Breast epithelium (tissue), 4 donors: ENCODE results near the gene C10orf143. TPM values are rescaled to one million over a fixed set of nuclear protein-coding genes. Genes with fewer than 3 reads are reported as not detected.

Experiments used
- DNase-seq, 2 donors: peaks; one replicate each; pipeline ENCODE4 v3.0.0-alpha.2; 2019; ENCODE audit warnings: low spot score in 2 of 2
- H3K27ac ChIP-seq, 2 donors: fragments of 200-600 bp; sonication (generic) in 1 of 2; one replicate each; pipeline ENCODE4 v1.5.1; 2016 to 2019; ENCODE audit warnings: mild to moderate bottlenecking in 1 of 2
- H3K27me3 ChIP-seq, 2 donors: fragments of 200-600 bp; sonication (generic) in 1 of 2; one replicate each; pipeline versions ENCODE4 v1.5.1 to v1.6.0; 2017 to 2019; ENCODE audit warnings: control low read depth in 1 of 2, mild to moderate bottlenecking in 1 of 2
- H3K36me3 ChIP-seq: fragments of 200-600 bp; one replicate; pipeline ENCODE4 v1.5.1; 2019
- H3K4me1 ChIP-seq, 2 donors: fragments of 200-600 bp; sonication (generic); one replicate each; pipeline ENCODE4 v1.5.1; 2016 to 2019; ENCODE audit warnings: control low read depth in 1 of 2
- H3K4me3 ChIP-seq, 3 donors: fragments of 200-600 bp; sonication (generic); 1 replicate in 2 of 3; 2 replicates in 1 of 3; pipeline ENCODE4 v1.5.1; 2016 to 2019; ENCODE audit warnings: mild to moderate bottlenecking in 3 of 3, moderate library complexity in 2 of 3
- H3K9me3 ChIP-seq, 2 donors: fragments of 200-600 bp; sonication (generic) in 1 of 2; one replicate each; pipeline ENCODE4 v1.5.1; 2016 to 2019; ENCODE audit warnings: control low read depth in 1 of 2
- POLR2A ChIP-seq: fragments of 450-650 bp; IDR thresholded peaks from one replicate; pipeline ENCODE4 v1.6.1; 2016; ENCODE audit warnings: antibody characterized with exemption, mild to moderate bottlenecking, moderate library complexity
- POLR2AphosphoS5 ChIP-seq, 3 donors: sonication (generic); formaldehyde crosslinking; IDR thresholded peaks; one replicate each; pipeline ENCODE4 v1.6.1; 2017; ENCODE audit warnings: antibody characterized with exemption in 3 of 3
- intact Hi-C: fragments of 100-400 bp; cut with DNase I; formaldehyde crosslinking; loops from one replicate; pipeline ENCODE4 v1.15.1; 2023; ENCODE audit warnings: low total_unique reads
- total RNA-seq, 3 donors: library from RNA; depleted of rRNA; stranded (reverse); fragments of >200 nt; gene quantifications; one replicate each; pipeline ENCODE4 v1.1.0, GENCODE V29; 2016
- TF ChIP-seq, protein P1 (sequence below), 3 donors: fragments of 450-650 bp; IDR thresholded peaks; one replicate each; pipeline ENCODE4 v1.5.1; 2016 to 2017; ENCODE audit warnings: antibody characterized with exemption in 3 of 3, mild to moderate bottlenecking in 3 of 3, moderate library complexity in 3 of 3

The C10orf143 gene
- total RNA-seq, 3 donors from 2014 or later: 2.1 to 6.6 (median 2.9) TPM

DNA sequence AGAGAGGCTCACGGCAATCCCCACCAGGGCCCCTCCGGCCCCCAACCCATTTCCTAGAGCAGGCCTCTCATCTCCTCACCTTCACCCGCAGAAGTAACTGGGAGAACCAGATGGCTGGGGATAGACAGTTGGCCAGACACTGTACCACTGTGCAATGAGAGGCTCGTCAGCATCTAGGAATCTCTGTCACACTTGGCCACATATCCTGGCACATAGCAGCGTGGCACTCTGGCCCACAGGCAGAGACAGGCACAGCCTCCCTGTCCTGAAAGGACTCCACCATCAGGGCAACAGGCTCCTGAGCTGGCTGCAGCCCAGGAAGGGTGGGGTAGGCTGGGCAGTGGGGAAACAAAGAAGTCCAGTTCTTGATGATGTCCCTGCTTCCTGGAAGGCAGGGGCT lies 45.8 kb downstream of the C10orf143 start:
- Histone ChIP-seq H3K27me3 (no peaks in the 10 kb centered on the region), H3K4me3 (no peak overlapping the region), H3K9me3 (no peaks in the 10 kb centered on the region), H3K27ac (no peak overlapping the region), H3K4me1 (no peaks in the 10 kb centered on the region), H3K36me3 (no peaks in the 10 kb centered on the region)
- no peak for DNase-seq
- intact Hi-C loops: no loop called here
- TF ChIP-seq POLR2A (no peak), POLR2AphosphoS5 (IDR thresholded peaks at IDR 0.05) (no peak)
- TF ChIP-seq, protein P1, sequence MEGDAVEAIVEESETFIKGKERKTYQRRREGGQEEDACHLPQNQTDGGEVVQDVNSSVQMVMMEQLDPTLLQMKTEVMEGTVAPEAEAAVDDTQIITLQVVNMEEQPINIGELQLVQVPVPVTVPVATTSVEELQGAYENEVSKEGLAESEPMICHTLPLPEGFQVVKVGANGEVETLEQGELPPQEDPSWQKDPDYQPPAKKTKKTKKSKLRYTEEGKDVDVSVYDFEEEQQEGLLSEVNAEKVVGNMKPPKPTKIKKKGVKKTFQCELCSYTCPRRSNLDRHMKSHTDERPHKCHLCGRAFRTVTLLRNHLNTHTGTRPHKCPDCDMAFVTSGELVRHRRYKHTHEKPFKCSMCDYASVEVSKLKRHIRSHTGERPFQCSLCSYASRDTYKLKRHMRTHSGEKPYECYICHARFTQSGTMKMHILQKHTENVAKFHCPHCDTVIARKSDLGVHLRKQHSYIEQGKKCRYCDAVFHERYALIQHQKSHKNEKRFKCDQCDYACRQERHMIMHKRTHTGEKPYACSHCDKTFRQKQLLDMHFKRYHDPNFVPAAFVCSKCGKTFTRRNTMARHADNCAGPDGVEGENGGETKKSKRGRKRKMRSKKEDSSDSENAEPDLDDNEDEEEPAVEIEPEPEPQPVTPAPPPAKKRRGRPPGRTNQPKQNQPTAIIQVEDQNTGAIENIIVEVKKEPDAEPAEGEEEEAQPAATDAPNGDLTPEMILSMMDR (IDR thresholded peaks at IDR 0.05): no peak

DNA sequence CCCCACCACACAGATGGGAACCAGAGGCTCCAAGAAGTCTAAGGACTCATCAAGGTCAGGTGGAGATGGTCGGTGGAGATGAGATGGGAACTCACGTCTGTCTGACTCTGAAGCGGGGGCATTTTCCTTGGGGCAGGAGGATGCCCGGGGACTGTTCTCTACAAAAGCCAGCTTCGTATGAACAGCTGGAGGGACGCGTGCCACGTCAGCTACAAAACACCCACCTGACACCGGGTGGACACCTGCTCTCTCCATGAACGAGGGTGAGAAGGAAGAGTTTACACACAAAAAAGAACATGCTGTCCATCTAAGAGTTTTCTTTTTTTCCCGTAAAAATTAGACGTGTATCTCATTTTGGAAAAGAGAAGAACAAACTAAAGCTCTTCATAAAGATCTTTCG lies 47.7 kb downstream of the C10orf143 start:
- DNase-seq: no peak
- intact Hi-C loops: no loop called here
- H3K4me1 ChIP-seq: no peaks in the 10 kb centered on the region
- TF ChIP-seq POLR2A (no peak), POLR2AphosphoS5 (IDR thresholded peaks at IDR 0.05) (no peak)
- TF ChIP-seq, protein P1 (IDR thresholded peaks at IDR 0.05): no peak
- H3K27me3 ChIP-seq: no peaks in the 10 kb centered on the region
- no peaks in the 10 kb centered on the region for H3K9me3 ChIP-seq
- no peaks in the 10 kb centered on the region for H3K36me3 ChIP-seq
- H3K4me3 ChIP-seq: no peak overlapping the region
- no peak overlapping the region for H3K27ac ChIP-seq

GRCh38 chr10:130062201-130062600 lies 48.4 kb downstream of the C10orf143 start:
- no peak overlapping the region for H3K27ac ChIP-seq
- H3K9me3 ChIP-seq: no peaks in the 10 kb centered on the region
- no peaks in the 10 kb centered on the region for H3K4me1 ChIP-seq
- H3K27me3 ChIP-seq: no peaks in the 10 kb centered on the region
- DNase-seq: no peak
- no peak for TF ChIP-seq POLR2A
- no peaks in the 10 kb centered on the region for H3K36me3 ChIP-seq
- intact Hi-C loops: no loop called here
- no peak overlapping the region for H3K4me3 ChIP-seq

DNA sequence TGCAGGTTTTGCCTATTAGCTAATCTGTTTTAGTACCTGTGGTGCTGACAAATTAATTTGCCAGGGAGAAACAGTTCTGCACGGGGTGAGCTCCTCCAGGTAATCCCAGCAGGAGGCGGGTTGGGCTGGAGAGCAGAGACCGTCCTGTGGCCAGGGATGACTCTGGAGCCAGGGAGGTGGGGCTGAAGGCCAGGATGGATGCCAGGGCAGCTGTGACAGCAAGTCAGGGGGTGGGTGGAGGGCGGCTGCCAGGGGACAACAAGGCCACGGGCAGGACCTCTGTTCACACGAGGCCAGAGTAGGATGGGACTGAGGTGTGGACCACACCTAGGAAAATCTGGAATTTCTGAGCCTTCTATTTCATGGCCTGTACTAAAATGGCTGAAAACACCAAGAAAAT lies 48.9 kb downstream of the C10orf143 start:
- no peak overlapping the region for H3K4me3 ChIP-seq
- intact Hi-C loops: no loop called here
- no peaks in the 10 kb centered on the region for H3K4me1 ChIP-seq
- H3K27ac ChIP-seq: no peak overlapping the region
- no peaks in the 10 kb centered on the region for H3K9me3 ChIP-seq
- no peaks in the 10 kb centered on the region for H3K27me3 ChIP-seq
- no peaks in the 10 kb centered on the region for H3K36me3 ChIP-seq
- no peak for TF ChIP-seq POLR2A
- DNase-seq: no peak

DNA sequence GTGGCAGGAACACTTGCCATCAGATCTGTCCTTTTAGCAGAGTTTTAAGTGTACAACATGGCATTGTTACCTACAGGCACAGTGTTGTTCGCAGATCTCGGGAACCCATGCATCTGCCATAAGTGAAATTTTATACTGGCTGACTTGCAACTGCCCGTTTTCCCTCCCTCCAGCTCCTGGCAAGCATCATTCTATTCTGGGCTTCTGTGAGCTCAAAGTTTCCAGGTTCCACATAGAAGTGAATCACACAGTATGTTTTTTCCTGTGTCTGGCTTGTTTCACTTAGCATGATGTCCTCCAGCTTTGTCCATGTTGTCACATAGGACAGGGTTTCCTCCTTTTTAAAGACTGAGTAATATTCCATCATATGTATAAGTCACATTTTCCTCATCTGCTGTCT lies 56.6 kb downstream of the C10orf143 start:
- H3K9me3 ChIP-seq: peaks cover 6 to 7% of the 10 kb centered on the region in 2 donors
- intact Hi-C loops: no loop called here

DNA sequence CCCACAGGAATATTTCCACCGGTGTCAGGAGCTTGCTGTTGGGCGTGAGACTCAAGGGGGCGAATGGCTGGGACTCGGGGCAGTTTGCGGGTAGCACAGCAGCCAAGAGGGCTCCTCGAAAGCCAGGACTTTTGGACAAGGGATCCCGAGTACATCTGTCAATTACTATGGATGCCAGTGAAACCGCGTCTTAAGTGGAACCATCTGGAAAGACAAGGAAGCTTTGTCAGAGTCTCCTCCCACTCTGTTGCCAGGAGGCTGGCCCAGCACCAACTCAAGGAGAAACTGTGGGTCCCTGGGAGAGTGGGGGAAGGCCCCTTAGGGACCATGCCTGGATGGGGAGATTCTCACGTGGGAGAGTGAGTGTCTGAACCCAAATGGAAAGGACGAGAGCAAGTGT lies 57.1 kb downstream of the C10orf143 start:
- H3K27me3 ChIP-seq: peaks cover 0 to 6% of the 10 kb centered on the region in 2 donors
- intact Hi-C loops: no loop called here
- no peaks in the 10 kb centered on the region for H3K4me1 ChIP-seq
- no peaks in the 10 kb centered on the region for H3K36me3 ChIP-seq
- H3K9me3 ChIP-seq: peaks cover 6 to 7% of the 10 kb centered on the region in 2 donors
- H3K27ac ChIP-seq: no peak overlapping the region
- no peak for TF ChIP-seq POLR2A
- no peak for TF ChIP-seq POLR2AphosphoS5 (IDR thresholded peaks at IDR 0.05)
- TF ChIP-seq, protein P1 (IDR thresholded peaks at IDR 0.05): no peak
- DNase-seq: no peak
- H3K4me3 ChIP-seq: no peak overlapping the region

More for the DNA sequence above, 56.6 kb downstream of the C10orf143 start:
- H3K4me1 ChIP-seq: no peaks in the 10 kb centered on the region
- H3K36me3 ChIP-seq: no peaks in the 10 kb centered on the region
- TF ChIP-seq POLR2A (no peak), POLR2AphosphoS5 (IDR thresholded peaks at IDR 0.05) (no peak)
- TF ChIP-seq, protein P1 (IDR thresholded peaks at IDR 0.05): no peak
- no peak overlapping the region for H3K4me3 ChIP-seq
- H3K27ac ChIP-seq: no peak overlapping the region
- no peak for DNase-seq
- peaks cover 0 to 3% of the 10 kb centered on the region in 2 donors for H3K27me3 ChIP-seq
